ENCODE data around the gene KRTAP5-5. TPM values are rescaled to one million over a fixed set of nuclear protein-coding genes. Genes with fewer than 3 reads are reported as not detected.
"Not testable (repeated sequence)": the region's sequence is repeated elsewhere in the genome, so short reads cannot be mapped to it uniquely, and the experiment has no call there.

KRTAP5-5 gene
- total and polyA plus RNA-seq, 2 donors (not counting 3 experiments of a cell fraction or from before 2014, with no cell fraction given) = not detected

GRCh38 chr11:1645357-1645821 is 15.8 kb downstream of the KRTAP5-5 start:
- DNase-seq (ENCODE audit: low read depth, low spot score) (no peak), FAIRE-seq (no peak)
- intact Hi-C loops (cut with micrococcal nuclease) = no loop called here
- Histone ChIP-seq H3K27me3 (ENCODE audit: control insufficient read depth in 2 of 2, insufficient read depth in 2 of 2, low read length in 2 of 2) (no peaks in the 10 kb centered on the region), H2AFZ (ENCODE audit: low read depth, low read length) (no peak overlapping the region), H3K4me1 (ENCODE audit: control insufficient read depth, extremely low read depth, insufficient read depth, low read length) (no peaks in the 10 kb centered on the region), H3K4me3 (replicated peaks in 1 of 3; ENCODE audit: insufficient read depth in 1 of 3, low read depth in 1 of 3, low read length in 3 of 3) (no peak overlapping the region), H4K20me1 (replicated peaks; ENCODE audit: control insufficient read depth, extremely low read depth, insufficient read depth, low read length) (no peaks in the 10 kb centered on the region), H3K79me2 (ENCODE audit: control insufficient read depth, insufficient read depth, low read length) (no peaks in the 10 kb centered on the region), H3K9me1 (replicated peaks; ENCODE audit: control insufficient read depth, extremely low read depth, insufficient read depth, low read length) (no peaks in the 10 kb centered on the region), H3K27ac (ENCODE audit: insufficient read depth, low read depth, low read length) (no peak overlapping the region), H3K36me3 (ENCODE audit: control insufficient read depth in 2 of 2, extremely low read depth in 1 of 2, insufficient read depth in 2 of 2, low read length in 2 of 2) (no peaks in the 10 kb centered on the region), H3K4me2 (ENCODE audit: insufficient read depth, low read length) (no peak overlapping the region), H3K9me3 (replicated peaks; ENCODE audit: control insufficient read depth, insufficient read depth, low read length) (no peaks in the 10 kb centered on the region), H3K9ac (replicated peaks; ENCODE audit: extremely low read depth, insufficient read depth, low read length) (no peak overlapping the region)
- POLR2A ChIA-PET = no interaction called here
- dilution Hi-C loops (cut with MboI; ENCODE audit: extremely low pct_ligation_motif_present, low sequenced_read_pairs) = no loop called here
- BruUV-seq (replicated peaks) = no TSS peak
- TF ChIP-seq POLR2AphosphoS5 (IDR thresholded peaks at IDR 0.05; ENCODE audit: insufficient read depth, low read depth, low read length) = no peak
- CTCF ChIA-PET = interaction anchor here (0.5 to 1.6 kb wide), 5 partner anchors 13 to 231 kb away, joined by 3 to 4 read pairs (median 3); no protein-coding TSS in a partner anchor

- BruUV-seq (replicated peaks); H3K4me2 ChIP-seq (ENCODE audit: insufficient read depth, low read length); H3K4me1 ChIP-seq (ENCODE audit: control insufficient read depth, extremely low read depth, insufficient read depth, low read length); H3K9me3 ChIP-seq (replicated peaks; ENCODE audit: control insufficient read depth, insufficient read depth, low read length); POLR2A ChIA-PET; intact Hi-C loops (cut with micrococcal nuclease); DNase-seq (ENCODE audit: low read depth, low spot score); H3K4me3 ChIP-seq (replicated peaks in 1 of 3; ENCODE audit: insufficient read depth in 1 of 3, low read depth in 1 of 3, low read length in 3 of 3); H3K79me2 ChIP-seq (ENCODE audit: control insufficient read depth, insufficient read depth, low read length); H3K36me3 ChIP-seq (ENCODE audit: control insufficient read depth in 2 of 2, extremely low read depth in 1 of 2, insufficient read depth in 2 of 2, low read length in 2 of 2); FAIRE-seq; H3K9me1 ChIP-seq (replicated peaks; ENCODE audit: control insufficient read depth, extremely low read depth, insufficient read depth, low read length); H3K27ac ChIP-seq (ENCODE audit: insufficient read depth, low read depth, low read length); H3K27me3 ChIP-seq (ENCODE audit: control insufficient read depth in 2 of 2, insufficient read depth in 2 of 2, low read length in 2 of 2); H4K20me1 ChIP-seq (replicated peaks; ENCODE audit: control insufficient read depth, extremely low read depth, insufficient read depth, low read length); H2AFZ ChIP-seq (ENCODE audit: low read depth, low read length); H3K9ac ChIP-seq (replicated peaks; ENCODE audit: extremely low read depth, insufficient read depth, low read length); dilution Hi-C loops (cut with MboI; ENCODE audit: extremely low pct_ligation_motif_present, low sequenced_read_pairs): not testable (repeated sequence)
- CTCF ChIA-PET = interaction anchor here (0.7 to 1.6 kb wide), 7 partner anchors 8 to 354 kb away, joined by 3 to 4 read pairs (median 3); no protein-coding TSS in a partner anchor
Observed at GRCh38 chr11:1646540-1646939, 17.0 kb downstream of the KRTAP5-5 start.
